Right renal pelvis (tissue), 4 donors: ENCODE results near the gene RALGPS2. TPM values are rescaled to one million over a fixed set of nuclear protein-coding genes. Genes with fewer than 3 reads are reported as not detected.
"Not testable (repeated sequence)": the region's sequence is repeated elsewhere in the genome, so short reads cannot be mapped to it uniquely, and the experiment has no call there.

ENCODE experiments used
- DNase-seq, 4 donors: peaks; one replicate each; pipeline ENCODE4 v3.0.0-alpha.2; 2013; ENCODE audit warnings: low read depth in 4 of 4, low spot score in 3 of 4, missing footprints in 1 of 4
- polyA plus RNA-seq, 4 donors: library from polyadenylated mRNA; unstranded; fragments of 120-200 nt; gene quantifications; one replicate each; pipeline ENCODE4 v1.2.1, GENCODE V29; 2013; ENCODE audit not compliant: insufficient read length in 4 of 4

RALGPS2 gene
- polyA plus RNA-seq, 4 donors, result 31.2 to 36.0 (median 32.4) TPM

DNA sequence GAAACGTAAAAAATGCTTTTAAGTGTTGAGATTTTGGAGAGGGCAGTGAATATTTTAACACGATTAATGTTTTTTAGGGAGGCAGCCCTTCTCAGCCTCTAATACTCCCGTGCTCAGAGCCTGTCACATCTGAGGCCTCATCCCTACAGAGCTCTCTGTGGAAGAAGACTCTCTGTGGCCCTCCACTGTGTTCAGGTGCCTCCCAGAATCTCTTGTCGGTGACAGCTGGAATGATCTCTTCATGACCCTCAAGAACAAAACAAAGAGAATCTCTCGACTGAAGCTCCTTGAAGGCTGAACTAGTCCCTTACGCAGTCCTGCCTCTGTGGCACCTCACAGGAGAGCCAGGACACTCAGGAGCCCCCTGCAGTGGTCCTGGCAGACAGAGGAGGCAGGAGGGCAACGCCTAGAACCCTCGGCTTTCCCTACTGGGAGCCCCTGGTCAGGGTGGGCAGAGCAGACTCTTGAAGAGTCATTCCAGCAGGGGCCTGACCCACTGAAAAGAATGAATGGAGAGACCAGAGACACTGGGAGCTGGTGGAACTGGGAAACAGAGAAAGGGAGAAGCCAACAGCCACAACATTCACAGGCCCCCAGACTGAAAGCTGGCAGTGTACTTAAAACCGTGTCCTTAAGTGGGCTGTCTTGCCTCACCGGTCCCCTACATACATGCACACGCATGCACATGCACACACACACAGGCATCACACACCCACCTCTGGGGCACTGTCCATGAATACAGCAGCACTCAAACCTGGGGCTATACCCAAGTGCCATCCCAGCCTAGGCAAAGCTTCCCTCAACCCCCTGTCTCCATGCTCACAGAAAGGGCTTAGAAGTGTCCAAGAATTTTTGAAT, 213.3 kb downstream of the RALGPS2 start:
- no peak for DNase-seq

- DNase-seq, result no peak
These were observed 213.9 kb downstream of the RALGPS2 start for GRCh38 chr1:178938959-178939317.

- DNase-seq, result no peak
These were observed 214.5 kb downstream of the RALGPS2 start for GRCh38 chr1:178939338-178940067.

DNA sequence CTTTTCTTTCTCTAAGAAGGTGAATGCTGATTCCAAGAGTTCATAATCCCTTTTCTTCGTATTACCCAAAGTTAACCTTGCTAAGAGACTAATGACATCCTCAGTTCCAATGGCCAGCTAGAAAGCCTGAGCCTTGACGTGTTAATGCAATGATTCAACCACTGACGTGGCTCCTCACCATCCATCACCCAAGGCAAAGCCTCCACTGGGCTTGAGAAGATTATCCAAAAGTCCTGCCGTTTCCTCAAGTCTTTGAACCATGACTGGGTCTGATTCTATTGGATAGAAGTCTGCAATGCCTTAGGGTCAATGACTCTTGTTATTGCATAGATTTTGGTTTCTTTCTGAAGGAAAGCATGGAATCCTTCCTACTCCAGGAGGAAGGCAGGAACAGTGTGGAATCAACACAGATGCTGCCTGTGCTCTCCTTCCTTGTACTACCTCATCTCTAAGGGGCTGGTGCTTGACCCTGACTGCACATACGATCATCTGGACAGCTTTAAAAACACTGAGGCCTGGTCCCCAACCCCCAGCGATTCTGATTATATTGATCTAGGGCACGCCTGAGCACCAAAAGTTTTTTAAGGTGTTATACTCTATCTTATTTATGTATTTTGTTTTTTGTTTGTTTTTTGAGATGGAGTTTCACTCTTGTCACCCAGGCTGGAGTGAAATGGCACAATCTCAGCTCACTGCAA, 215.2 kb downstream of the RALGPS2 start:
- no peak for DNase-seq

GRCh38 chr1:178941261-178941689, 216.2 kb downstream of the RALGPS2 start:
- DNase-seq, result no peak

DNA sequence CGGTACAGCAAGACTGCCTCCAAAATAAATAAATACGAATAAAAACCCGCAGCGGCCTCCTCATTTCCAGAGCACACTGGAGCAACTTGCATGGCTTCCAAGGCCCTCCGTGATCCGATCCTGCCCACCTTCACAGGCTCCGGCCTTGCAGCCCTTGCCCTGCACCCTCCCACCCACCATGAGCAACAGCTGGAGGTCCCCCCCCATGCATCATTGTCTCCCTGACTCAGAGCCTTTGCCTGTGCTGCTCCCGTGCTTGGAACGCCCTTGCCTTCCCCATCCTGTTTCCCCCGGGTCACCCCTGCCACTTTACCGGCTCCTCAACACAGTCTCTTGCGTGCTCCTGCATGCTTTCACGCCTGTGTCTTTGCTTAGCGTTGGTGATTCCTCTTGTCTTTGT, 216.8 kb downstream of the RALGPS2 start:
- DNase-seq, result no peak

- no peak for DNase-seq
These were observed 217.5 kb downstream of the RALGPS2 start for GRCh38 chr1:178942285-178943198.

- no peak for DNase-seq
These were observed 219.7 kb downstream of the RALGPS2 start for GRCh38 chr1:178944729-178945128.

GRCh38 chr1:178945763-178946266, 220.8 kb downstream of the RALGPS2 start:
- DNase-seq, result no peak

- DNase-seq, result no peak
These were observed 221.4 kb downstream of the RALGPS2 start for GRCh38 chr1:178946416-178946815.

GRCh38 chr1:178946855-178947676, 222.0 kb downstream of the RALGPS2 start:
- no peak for DNase-seq

DNA sequence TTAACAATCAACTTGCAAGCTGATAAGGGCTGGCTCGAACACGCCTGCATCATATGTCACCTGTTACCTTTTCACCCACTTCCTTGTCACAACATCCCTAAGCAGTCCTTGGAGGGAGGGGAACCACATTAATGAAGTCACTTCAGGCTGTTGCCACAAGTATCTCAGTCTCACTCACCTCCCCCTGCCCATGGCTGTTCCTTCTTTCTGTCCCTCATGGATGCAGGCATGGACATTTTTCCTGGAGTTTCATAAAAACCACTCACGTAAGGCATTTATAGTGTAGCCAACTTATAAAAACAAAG, 222.6 kb downstream of the RALGPS2 start:
- no peak for DNase-seq

DNA sequence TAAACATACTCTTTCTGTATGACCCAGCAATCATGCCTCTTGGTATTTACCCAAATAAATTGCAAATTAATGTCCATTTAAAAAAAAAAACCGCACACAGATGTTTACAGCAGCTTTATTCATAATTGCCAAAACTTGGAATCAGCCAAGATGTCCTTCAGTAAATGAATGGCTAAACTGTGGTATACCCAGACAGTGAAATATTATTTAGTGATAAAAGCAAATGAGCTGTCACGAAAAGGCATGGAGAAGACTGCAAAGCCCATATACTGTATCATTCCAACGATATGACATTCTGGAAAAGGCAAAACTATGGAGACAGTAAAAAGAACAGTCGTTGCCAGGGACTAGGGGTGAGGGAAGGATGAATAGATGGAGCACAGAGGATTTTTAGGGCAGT, 223.6 kb downstream of the RALGPS2 start:
- DNase-seq, result no peak

- DNase-seq, result not testable (repeated sequence)
These were observed 224.8 kb downstream of the RALGPS2 start for GRCh38 chr1:178949866-178950265.

DNA sequence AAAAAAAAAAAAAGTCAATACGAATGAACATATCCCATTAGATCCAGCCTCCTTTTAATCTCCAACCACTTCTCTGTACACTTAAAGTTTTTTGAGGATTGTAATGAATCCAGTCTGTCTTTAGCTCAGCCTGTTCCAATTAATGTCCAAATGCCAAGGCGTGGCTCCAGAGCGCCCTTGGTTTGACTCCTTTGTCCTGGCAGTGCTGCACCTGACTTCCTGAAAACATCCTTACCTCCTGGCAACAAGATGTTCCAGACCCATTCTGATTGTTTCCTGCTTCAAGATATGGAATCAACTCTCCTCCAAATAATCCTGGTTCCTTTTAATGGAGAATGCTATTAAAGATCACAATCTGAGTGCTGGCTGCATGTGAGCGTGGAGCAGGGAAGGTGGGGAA, 226.6 kb downstream of the RALGPS2 start:
- DNase-seq, result no peak

DNA sequence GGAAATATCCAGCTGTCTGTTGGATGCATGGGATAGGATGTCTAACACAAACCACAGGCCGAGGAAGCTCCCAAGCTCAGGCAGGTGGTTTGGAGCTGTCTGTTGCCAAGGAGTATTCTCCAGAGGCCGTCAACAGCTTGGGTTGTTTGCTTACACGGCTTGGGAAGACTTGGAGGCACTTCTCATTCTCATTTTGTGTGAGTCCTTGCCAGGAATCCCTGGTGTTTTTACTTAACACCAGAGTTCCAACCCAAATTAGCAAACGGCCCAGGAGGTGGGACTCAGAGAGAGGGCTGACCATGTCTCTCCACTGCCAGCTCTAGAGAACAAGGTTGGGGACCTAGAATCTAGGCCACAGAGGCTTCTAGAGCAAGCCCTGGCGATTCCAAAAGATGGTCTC, 228.0 kb downstream of the RALGPS2 start:
- no peak for DNase-seq

DNA sequence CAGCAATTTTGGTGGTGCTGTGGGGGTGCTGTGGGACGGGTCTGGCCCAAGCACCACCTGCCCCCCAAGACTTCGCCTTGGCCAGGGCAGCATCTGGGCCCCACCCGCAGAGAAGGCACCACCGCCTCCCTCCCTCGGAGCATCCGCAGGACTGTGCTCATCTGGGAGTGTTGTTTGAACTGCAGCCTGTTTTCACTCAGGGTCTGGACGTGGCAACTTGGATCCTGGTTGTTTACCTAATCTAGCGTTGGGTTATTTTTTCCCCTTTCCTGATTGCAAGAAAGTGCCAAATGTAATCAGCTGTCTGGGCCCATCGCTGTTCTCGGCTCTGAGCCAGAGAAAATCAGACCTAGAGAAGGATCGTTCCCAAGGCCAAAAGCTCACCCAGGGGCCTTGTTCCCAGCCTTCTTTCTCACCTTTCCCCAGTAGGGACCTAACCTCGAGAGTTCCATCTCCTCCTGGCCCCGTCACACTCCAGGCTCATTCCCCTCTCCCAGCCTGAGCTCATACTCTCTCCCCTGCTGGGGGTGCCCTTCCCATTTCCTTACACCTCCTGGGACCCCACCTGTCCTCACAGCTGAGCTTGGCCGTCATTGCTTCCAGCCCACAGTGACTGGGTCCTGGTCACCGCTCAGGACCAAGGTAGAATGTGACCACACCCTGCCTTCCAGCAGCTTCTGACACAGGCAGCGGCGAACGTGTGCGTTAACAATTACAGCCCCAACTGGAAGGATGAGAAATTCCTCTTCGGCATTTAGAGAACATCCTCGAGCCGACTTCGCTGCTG, 228.7 kb downstream of the RALGPS2 start:
- DNase-seq, result no peak

- DNase-seq, result no peak
These were observed 229.3 kb downstream of the RALGPS2 start for GRCh38 chr1:178954325-178954690.

DNA sequence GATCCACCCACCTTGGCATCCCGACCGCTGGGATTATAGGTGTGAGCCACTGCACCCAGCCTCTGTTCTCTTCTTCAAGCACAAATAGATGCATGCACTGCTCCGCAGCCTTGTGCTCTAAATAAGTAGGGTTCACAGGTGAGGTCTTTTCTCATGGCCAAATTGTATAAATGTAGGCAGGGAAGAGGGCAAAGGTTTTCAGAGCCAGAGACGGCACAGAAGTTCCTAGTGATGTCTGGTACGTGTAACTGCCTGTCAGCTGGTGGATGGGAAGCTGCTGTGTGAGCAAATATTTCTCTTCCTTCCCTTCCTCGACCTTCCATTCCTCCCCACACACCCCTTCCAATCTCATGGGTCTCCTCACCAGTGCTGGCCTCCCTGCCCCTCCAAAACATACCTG, 229.9 kb downstream of the RALGPS2 start:
- DNase-seq, result no peak
